PFSK-1 (cell line): ENCODE results near the gene SAMD11.

Source experiments
- FOXP2 ChIP-seq: optimal IDR thresholded peaks from 2 replicates; pipeline ENCODE3; 2011; ENCODE audit warnings: borderline replicate concordance, control low read depth, inconsistent platforms; ENCODE audit not compliant: insufficient read depth; ENCODE audit errors: extremely low read length, extremely low read depth
- POLR2AphosphoS5 ChIP-seq: IDR thresholded peaks from 2 replicates; pipeline ENCODE4 v1.6.1; 2012; ENCODE audit warnings: low read depth, mild to moderate bottlenecking, control low read depth, low read length, moderate library complexity
- REST ChIP-seq, 2 experiments: IDR thresholded peaks; 2 replicates each; pipeline versions ENCODE4 v1.6.1 to v1.8.0; 2011 to 2012; ENCODE audit warnings: low read depth in 2 of 2, low read length in 2 of 2, control low read depth in 1 of 2, inconsistent platforms in 1 of 2, mild to moderate bottlenecking in 1 of 2, moderate library complexity in 1 of 2; ENCODE audit not compliant: insufficient read depth in 1 of 2
- SIN3A ChIP-seq: IDR thresholded peaks from 2 replicates; pipeline ENCODE4 v1.6.1; 2012; ENCODE audit warnings: mild to moderate bottlenecking, low read length, moderate library complexity, borderline replicate concordance; ENCODE audit not compliant: insufficient read depth
- TAF1 ChIP-seq: IDR thresholded peaks from 2 replicates; pipeline ENCODE4 v1.6.1; 2012; ENCODE audit warnings: low read length, control low read depth, borderline replicate concordance; ENCODE audit not compliant: insufficient read depth

The SAMD11 gene

GRCh38 chr1:966704-967300 lies 43.1 kb downstream of the SAMD11 start:
- TF ChIP-seq TAF1 (no peak), FOXP2 (no peak), POLR2AphosphoS5 (no peak), REST (IDR thresholded peaks at IDR 0.05; ENCODE audit: insufficient read depth in 1 of 2, low read depth in 2 of 2, low read length in 2 of 2) (no peak), SIN3A (no peak)

GRCh38 chr1:967466-968343 lies 44.0 kb downstream of the SAMD11 start:
- TF ChIP-seq SIN3A = no peak
- no peak for TF ChIP-seq TAF1
- TF ChIP-seq FOXP2 = no peak

GRCh38 chr1:969260-969855 lies 45.6 kb downstream of the SAMD11 start:
- TF ChIP-seq REST (IDR thresholded peaks at IDR 0.05; ENCODE audit: insufficient read depth in 1 of 2, low read depth in 2 of 2, low read length in 2 of 2) (no peak), SIN3A (no peak), POLR2AphosphoS5 (no peak), FOXP2 (no peak), TAF1 (no peak)

GRCh38 chr1:970242-970972 lies 46.7 kb downstream of the SAMD11 start:
- TF ChIP-seq REST (IDR thresholded peaks at IDR 0.05; ENCODE audit: insufficient read depth in 1 of 2, low read depth in 2 of 2, low read length in 2 of 2) (no peak), SIN3A (no peak), POLR2AphosphoS5 (no peak)

- TF ChIP-seq SIN3A (no peak), FOXP2 (no peak), TAF1 (no peak), POLR2AphosphoS5 (no peak), REST (IDR thresholded peaks at IDR 0.05; ENCODE audit: insufficient read depth in 1 of 2, low read depth in 2 of 2, low read length in 2 of 2) (no peak)
Measured at GRCh38 chr1:970973-971730, 47.4 kb downstream of the SAMD11 start.
